Activated T-cell treated with anti-CD3 and anti-CD28 coated beads, Interleukin-2, amount 50 U/mL, for 24 hours (primary cell): Measurements from ENCODE around the gene PJVK.

Experiments
- DNase-seq: peaks from one replicate; pipeline ENCODE4 v3.0.0-alpha.2; 2020
- H3K27ac Mint-ChIP-seq: 2 replicates; pipeline ENCODE4 v1.8.0; 2020; ENCODE audit warnings: mild to moderate bottlenecking, mixed read lengths
- H3K27me3 Mint-ChIP-seq: 2 replicates; pipeline ENCODE4 v1.8.0; 2020; ENCODE audit warnings: mixed read lengths
- H3K36me3 Mint-ChIP-seq: 2 replicates; pipeline ENCODE4 v1.8.0; 2020; ENCODE audit warnings: low read depth, mixed read lengths
- H3K4me1 Mint-ChIP-seq: 2 replicates; pipeline ENCODE4 v1.8.0; 2020; ENCODE audit warnings: low read depth, mixed read lengths
- H3K4me3 Mint-ChIP-seq: 2 replicates; pipeline ENCODE4 v1.8.0; 2020; ENCODE audit warnings: mild to moderate bottlenecking, moderate library complexity, mixed read lengths
- H3K9me3 Mint-ChIP-seq: 2 replicates; pipeline ENCODE4 v1.8.0; 2020; ENCODE audit warnings: mixed read lengths

The PJVK gene

DNA sequence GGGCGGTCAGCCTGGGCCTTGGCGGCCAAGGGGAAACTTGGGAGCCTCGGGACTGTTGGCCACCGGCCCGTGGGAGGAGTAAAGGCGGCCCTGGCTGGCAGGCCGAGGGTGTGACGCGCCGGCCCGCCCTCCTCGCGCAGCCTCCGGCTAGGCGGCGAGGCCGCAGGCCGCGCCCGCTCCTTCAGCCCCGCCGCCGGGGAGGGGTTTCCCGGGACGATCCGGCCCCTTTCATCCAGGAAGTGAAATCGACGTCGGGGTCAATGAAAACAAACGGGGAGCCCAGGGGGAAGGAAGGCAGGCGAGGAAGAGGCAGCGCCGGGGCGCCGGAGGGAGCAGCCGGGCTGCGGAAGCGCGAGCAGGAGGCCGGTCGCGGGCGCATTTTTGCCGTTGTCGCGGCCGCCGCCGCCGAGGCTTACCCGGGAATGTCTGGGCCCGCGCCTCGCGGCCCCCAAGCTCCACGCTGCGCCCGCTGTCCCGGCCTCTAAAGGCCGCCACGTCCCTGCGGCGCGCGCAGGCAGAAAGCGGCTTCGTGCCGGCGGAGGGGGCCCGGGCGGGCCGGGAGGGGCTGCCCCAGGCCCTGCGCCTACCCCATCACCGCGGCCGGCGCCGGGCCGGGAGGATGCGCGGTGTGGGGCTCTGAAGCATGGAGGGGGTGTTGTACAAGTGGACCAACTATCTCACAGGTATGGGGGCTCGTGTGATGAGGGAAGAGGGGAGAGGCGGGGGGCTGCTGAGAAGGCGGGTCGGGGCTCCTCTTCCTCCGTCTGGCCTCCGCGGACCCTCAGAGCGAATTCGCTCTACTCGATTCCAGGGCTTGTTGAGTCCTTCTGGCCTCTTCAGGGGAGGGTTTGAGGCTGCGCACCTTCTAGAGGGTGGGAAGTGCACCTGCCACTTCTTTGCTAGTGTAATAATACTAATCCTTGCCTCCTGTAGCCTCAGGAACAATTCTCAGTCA is 29.3 kb downstream of the PJVK start, which contains the start of gene PLEKHA3:
Gene PLEKHA3 (plus strand): TSS at position 231 of the 955 bp plus-strand sequence. CDS start 413 bp downstream, at position 644.
- Mint-ChIP-seq H3K27me3 (no peaks in the 10 kb centered on the region), H3K4me1 (peaks cover 58% of the 10 kb centered on the region), H3K9me3 (no peaks in the 10 kb centered on the region)

DNA sequence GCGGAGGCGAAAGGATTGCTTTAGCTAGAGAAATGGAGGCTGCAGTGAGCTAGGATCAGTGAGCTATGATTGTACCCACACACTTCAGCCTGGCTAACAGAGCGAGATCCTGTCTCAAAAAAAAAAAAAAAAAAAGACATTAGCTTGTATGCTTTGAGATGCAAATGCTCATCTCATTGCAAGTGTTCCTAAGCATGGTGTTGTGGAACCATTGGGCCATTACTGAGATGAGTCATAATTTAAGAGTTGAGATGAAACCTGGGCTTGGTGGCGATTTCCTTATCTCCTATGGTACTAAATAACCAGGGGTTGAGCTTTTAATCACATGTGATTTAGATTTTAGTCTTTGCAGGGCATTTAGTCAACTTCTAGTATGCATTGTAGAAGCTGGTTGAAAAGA is 31.3 kb downstream of the PJVK start:
- DNase-seq = no peak
- Mint-ChIP-seq H3K27ac (peak overlapping the region; percentile 4), H3K36me3 (peaks cover 34% of the 10 kb centered on the region), H3K4me1 (peaks cover 59% of the 10 kb centered on the region), H3K9me3 (no peaks in the 10 kb centered on the region), H3K4me3 (peak overlapping the region; percentile 96), H3K27me3 (no peaks in the 10 kb centered on the region)

More for the DNA sequence above, 29.3 kb downstream of the PJVK start, which contains the start of gene PLEKHA3:
- Mint-ChIP-seq H3K27ac (peak within 1 kb of the TSS; percentile 98), H3K36me3 (peaks cover 18% of the 10 kb centered on the region), H3K4me3 (peak within 1 kb of the TSS; percentile 96)
- DNase-seq = peak; percentile 86

DNA sequence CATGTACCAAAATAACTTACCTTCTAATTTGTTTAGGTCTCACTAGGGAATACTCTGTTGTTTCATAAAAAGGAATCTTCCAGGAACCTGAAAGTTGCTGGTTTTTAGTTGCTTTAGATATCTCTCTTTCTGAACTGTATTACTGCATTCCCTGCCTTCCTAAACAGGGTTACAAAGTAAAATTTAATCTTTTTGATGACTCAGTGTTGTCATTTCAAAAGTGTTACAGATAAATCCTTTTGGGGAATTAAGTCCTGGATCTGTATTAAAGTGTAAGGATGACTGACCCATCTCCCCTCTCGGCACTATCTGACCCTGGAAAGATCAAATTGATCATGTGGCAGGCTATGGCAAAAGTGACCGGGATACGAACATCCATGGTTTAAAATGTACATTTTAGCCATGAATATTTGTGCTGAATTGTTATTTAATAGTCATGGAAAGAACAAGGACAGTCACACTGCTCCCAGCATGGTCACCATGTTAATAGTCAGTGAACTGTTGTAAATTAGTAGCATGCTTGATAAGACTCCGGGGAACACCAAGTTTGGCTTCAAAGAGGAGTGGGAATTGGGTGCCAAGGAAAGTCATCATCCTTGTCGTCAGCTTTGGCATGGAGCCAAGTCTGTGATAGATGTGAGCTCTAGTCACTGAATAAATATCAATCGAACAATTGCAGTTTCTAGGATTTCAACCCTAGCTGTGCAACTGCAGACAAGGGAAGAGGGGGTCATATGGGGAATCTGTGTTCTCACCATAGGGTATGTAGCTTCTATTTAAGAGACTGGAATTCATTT is 33.3 kb downstream of the PJVK start:
- H3K27me3 Mint-ChIP-seq = no peaks in the 10 kb centered on the region
- no peak overlapping the region for H3K27ac Mint-ChIP-seq
- no peaks in the 10 kb centered on the region for H3K9me3 Mint-ChIP-seq
- H3K4me1 Mint-ChIP-seq = peaks cover 55% of the 10 kb centered on the region
- peaks cover 44% of the 10 kb centered on the region for H3K36me3 Mint-ChIP-seq
- no peak for DNase-seq
- no peak overlapping the region for H3K4me3 Mint-ChIP-seq

DNA sequence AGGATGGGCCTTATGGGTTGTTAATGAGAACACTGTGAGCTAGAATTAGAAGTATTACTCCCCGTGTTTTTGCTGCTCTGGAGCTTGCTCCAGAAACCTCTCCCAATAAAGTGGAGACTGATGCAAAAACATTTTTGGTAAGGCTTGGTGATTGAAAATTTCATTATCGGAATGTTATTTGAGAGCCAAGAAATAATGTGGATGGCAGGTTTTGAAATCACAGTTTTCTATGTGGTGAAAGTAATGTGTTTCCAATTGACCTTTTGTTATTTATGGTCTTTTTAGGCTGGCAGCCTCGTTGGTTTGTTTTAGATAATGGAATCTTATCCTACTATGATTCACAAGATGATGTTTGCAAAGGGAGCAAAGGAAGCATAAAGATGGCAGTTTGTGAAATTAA is 34.2 kb downstream of the PJVK start:
- no peaks in the 10 kb centered on the region for H3K9me3 Mint-ChIP-seq
- peaks cover 54% of the 10 kb centered on the region for H3K4me1 Mint-ChIP-seq
- peaks cover 53% of the 10 kb centered on the region for H3K36me3 Mint-ChIP-seq
- no peak for DNase-seq
- no peak overlapping the region for H3K4me3 Mint-ChIP-seq
- H3K27ac Mint-ChIP-seq = no peak overlapping the region
- no peaks in the 10 kb centered on the region for H3K27me3 Mint-ChIP-seq

DNA sequence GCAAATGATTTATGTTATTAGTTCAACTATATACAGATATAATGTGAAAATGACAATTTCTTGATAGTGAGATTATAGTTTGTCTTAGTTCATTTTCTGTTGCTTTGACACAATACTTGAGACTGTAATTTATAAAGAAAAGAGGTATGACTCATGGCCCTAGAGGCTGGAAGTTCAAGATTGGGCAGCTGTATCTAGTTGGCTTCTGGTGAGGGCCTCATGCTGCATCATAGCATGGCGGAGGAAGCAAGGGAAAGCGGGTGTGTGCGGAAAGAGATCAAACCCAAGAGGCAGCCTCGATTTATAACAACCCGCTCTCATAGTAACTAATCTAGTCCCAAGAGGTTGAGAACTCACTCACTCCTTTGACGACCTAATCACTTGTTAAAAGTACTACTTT is 40.4 kb downstream of the PJVK start:
- DNase-seq = no peak
- H3K27ac Mint-ChIP-seq = no peak overlapping the region
- no peak overlapping the region for H3K4me3 Mint-ChIP-seq
- H3K36me3 Mint-ChIP-seq = peaks cover 90% of the 10 kb centered on the region
- H3K9me3 Mint-ChIP-seq = no peaks in the 10 kb centered on the region
- H3K27me3 Mint-ChIP-seq = no peaks in the 10 kb centered on the region
- peaks cover 35% of the 10 kb centered on the region for H3K4me1 Mint-ChIP-seq

DNA sequence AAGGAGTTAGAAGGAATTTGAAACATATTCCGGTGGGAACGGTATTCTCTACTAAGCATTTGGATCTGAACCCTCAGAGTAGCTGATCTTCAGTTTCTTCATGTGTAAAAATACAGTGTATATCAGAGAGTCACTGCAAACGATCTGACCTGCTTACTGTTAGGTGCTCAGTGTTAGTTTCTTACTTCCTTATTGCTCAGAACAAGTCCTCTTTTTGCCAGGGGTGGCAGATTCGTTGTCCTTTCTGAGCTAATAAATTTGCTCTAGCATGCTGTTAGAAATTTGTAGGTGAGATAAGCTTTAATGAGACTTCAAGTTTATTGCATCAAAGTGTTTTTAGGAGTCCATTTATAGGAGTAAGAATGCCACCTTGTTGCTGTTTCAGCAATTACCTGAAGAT is 44.9 kb downstream of the PJVK start:
- H3K27me3 Mint-ChIP-seq = no peaks in the 10 kb centered on the region
- DNase-seq = no peak
- no peaks in the 10 kb centered on the region for H3K9me3 Mint-ChIP-seq
- H3K4me3 Mint-ChIP-seq = no peak overlapping the region
- no peak overlapping the region for H3K27ac Mint-ChIP-seq
- H3K36me3 Mint-ChIP-seq = peaks cover 84% of the 10 kb centered on the region
- H3K4me1 Mint-ChIP-seq = peaks cover 14% of the 10 kb centered on the region

DNA sequence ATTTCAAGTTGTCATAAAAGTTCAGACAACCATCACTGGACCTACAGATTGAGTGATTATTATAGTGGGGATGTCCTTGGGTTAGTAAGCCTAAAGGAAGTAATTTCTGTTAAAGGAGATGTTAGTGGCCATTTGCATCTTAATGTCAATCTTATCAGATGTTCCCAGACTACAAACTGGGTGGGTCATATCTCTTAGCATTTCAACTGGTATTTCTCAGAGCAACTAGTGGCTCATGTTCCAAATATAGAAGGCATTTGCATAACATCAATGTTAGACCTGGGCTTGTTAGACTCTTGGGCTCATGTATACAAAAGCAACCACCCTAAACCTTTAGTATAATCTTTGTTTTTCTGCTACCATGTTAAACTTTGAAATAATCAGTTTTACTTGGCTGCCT is 47.0 kb downstream of the PJVK start:
- peaks cover 89% of the 10 kb centered on the region for H3K36me3 Mint-ChIP-seq
- H3K4me3 Mint-ChIP-seq = no peak overlapping the region
- no peaks in the 10 kb centered on the region for H3K27me3 Mint-ChIP-seq
- DNase-seq = no peak
- H3K27ac Mint-ChIP-seq = no peak overlapping the region
- H3K4me1 Mint-ChIP-seq = peaks cover 3% of the 10 kb centered on the region
- no peaks in the 10 kb centered on the region for H3K9me3 Mint-ChIP-seq

DNA sequence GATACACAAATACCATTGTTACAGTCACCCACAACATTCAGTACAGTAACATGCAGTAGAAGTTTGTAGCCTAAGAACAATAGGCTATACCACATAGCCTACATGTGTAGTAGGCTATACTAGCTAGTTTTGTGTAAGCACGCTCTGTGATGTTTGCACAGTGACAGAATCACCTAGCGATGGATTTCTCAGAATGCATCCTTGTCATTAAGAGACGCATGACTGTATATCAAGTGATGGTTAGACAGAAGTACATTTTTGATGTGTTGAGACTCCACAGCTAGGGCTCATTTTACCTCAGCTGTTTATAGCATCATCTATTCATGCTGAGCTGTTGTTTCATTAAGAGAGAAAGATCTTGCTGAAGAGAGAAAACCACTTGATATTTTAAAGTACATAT is 48.5 kb downstream of the PJVK start:
- H3K36me3 Mint-ChIP-seq = peaks cover 88% of the 10 kb centered on the region
- DNase-seq = no peak
- no peaks in the 10 kb centered on the region for H3K27me3 Mint-ChIP-seq
- H3K27ac Mint-ChIP-seq = no peak overlapping the region
- peaks cover 3% of the 10 kb centered on the region for H3K4me1 Mint-ChIP-seq
- H3K9me3 Mint-ChIP-seq = no peaks in the 10 kb centered on the region
- no peak overlapping the region for H3K4me3 Mint-ChIP-seq

DNA sequence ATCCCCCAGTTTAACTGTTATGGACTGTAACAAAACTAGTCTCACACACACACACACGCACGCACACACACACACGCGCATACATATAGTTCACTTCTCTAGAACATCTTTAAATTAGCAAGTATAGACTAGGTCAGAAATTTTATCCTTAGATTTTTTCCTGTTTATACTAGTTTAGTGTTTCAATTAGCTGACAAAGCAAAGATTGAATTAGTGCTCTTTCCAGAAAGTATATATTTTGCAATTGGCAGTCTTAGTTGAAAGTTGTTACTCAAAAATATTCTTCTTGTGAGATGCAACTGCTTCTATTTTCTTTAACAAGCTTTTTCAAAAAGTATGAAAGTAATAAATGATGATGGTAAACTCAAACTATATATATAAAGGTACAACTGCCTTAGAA is 51.6 kb downstream of the PJVK start:
- H3K4me3 Mint-ChIP-seq = no peak overlapping the region
- DNase-seq = no peak
- H3K36me3 Mint-ChIP-seq = peaks cover 86% of the 10 kb centered on the region
- H3K27me3 Mint-ChIP-seq = no peaks in the 10 kb centered on the region
- H3K27ac Mint-ChIP-seq = no peak overlapping the region
- H3K4me1 Mint-ChIP-seq = peaks cover 9% of the 10 kb centered on the region
- no peaks in the 10 kb centered on the region for H3K9me3 Mint-ChIP-seq

DNA sequence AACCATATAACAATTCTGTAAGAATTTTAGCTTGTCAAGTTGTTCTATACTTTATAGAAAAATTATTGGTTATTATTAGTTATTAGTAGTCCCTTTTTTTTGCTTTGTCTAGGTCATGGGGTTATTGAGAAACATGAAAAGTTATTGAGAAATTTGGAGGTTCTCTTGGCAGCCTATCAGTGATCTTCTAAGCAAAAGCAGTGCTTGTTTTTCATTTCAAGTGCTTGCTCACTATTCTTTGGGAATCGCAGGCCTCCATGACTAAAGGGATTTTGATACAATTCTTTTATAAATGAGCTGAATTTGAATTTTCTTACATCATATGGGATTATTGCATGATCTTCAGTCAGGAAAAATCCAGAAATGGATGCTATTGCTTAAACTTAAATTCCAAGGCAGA is 54.9 kb downstream of the PJVK start:
- Mint-ChIP-seq H3K27ac (no peak overlapping the region), H3K9me3 (no peaks in the 10 kb centered on the region), H3K4me1 (peaks cover 15% of the 10 kb centered on the region), H3K27me3 (no peaks in the 10 kb centered on the region), H3K36me3 (peaks cover 79% of the 10 kb centered on the region), H3K4me3 (no peak overlapping the region)
- DNase-seq = no peak

DNA sequence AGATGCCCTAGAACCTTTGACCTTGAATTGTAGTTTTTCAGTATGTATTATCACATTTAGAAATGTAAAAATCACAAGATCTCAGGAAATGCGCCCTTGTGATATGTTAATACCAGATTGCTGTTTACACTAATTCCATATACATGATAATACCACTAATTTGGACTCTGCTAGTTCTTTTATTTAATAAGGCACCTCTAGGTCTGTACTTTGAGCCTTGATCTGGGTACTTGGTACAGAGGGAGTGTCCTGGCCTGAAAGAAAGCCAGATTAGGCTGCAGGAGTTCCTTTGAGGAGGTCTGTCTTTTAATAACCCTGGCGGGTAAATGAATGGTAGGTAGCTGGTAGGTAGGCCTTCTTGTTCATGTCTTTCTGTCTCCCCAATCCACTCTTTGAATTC is 55.3 kb downstream of the PJVK start:
- H3K4me1 Mint-ChIP-seq = peaks cover 15% of the 10 kb centered on the region
- H3K36me3 Mint-ChIP-seq = peaks cover 78% of the 10 kb centered on the region
- DNase-seq = no peak
- no peak overlapping the region for H3K27ac Mint-ChIP-seq
- H3K4me3 Mint-ChIP-seq = no peak overlapping the region
- H3K9me3 Mint-ChIP-seq = no peaks in the 10 kb centered on the region
- no peaks in the 10 kb centered on the region for H3K27me3 Mint-ChIP-seq

DNA sequence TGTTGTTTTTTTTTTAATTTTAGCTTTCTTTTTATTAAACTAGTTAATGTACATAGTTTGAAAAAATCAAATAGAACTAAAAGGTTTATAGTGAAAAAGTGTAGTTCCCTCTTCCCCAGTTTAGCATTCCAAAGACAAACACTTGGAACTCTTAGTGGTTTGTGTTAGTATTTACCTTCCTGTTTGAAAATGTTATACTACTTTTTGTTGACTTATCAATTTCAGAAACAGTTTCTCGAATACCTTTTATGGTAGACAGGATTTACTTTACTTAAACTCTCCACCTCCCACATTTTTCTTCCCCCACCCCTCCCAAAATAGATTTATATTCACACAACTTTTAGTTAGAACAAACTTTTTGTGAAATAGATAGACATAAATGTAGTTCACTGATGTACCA is 55.8 kb downstream of the PJVK start:
- Mint-ChIP-seq H3K9me3 (no peaks in the 10 kb centered on the region), H3K27me3 (no peaks in the 10 kb centered on the region), H3K4me1 (peaks cover 18% of the 10 kb centered on the region), H3K4me3 (no peak overlapping the region), H3K36me3 (peaks cover 77% of the 10 kb centered on the region), H3K27ac (no peak overlapping the region)
- DNase-seq = no peak

DNA sequence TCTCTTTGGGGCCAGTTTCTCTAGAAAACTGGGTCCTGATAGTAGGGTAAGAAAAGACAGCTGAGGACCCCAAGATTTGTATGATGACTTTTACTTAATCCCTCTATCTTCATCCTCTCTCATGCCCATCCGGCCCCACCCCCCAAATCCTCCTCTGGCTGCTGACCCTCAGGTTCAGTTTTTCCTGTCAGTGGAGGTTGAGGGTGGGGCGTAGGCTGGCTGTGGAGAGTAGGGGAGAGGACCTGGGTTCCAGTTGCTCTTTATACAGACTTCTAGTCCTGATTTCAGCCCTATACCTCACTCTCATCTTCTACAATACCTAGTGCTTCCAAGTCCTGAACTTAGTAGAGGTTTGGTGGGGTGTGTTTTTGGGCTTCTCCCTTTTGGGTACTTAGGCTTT is 57.5 kb downstream of the PJVK start:
- Mint-ChIP-seq H3K4me3 (no peak overlapping the region), H3K27me3 (no peaks in the 10 kb centered on the region), H3K27ac (no peak overlapping the region), H3K36me3 (peaks cover 75% of the 10 kb centered on the region), H3K4me1 (peaks cover 30% of the 10 kb centered on the region), H3K9me3 (no peaks in the 10 kb centered on the region)
- DNase-seq = no peak

DNA sequence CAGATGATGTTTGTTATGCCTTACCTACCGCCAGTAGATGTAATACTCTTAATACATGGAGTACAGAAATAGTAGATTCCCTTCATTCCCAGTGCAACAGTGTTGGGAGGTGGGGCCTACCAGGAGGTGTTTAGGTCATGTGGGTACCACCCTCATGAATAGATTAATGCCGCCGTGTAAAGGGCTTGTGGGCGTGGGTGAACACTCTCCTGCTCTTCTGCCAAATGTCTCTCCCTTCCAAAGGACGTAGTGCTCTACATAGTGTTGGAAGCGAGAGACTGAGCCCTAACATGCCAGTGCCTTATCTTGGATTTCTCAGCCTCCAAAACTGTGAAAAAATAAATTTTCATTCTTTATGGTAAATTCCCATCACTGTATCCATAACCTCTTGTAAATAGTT is 59.2 kb downstream of the PJVK start:
- DNase-seq = no peak
- no peaks in the 10 kb centered on the region for H3K9me3 Mint-ChIP-seq

More for the DNA sequence above, 59.2 kb downstream of the PJVK start:
- no peak overlapping the region for H3K4me3 Mint-ChIP-seq
- peaks cover 72% of the 10 kb centered on the region for H3K36me3 Mint-ChIP-seq
- H3K4me1 Mint-ChIP-seq = peaks cover 46% of the 10 kb centered on the region
- no peaks in the 10 kb centered on the region for H3K27me3 Mint-ChIP-seq
- H3K27ac Mint-ChIP-seq = no peak overlapping the region
